CD4-positive, alpha-beta T cell (primary cell): ENCODE results near the gene ACCS. TPM values are rescaled to one million over a fixed set of nuclear protein-coding genes. Genes with fewer than 3 reads are reported as not detected.

Experiments used
- ATAC-seq: fragments of 200-7000 bp; cut with Tn5 transposase; one replicate; pipeline ENCODE4 v1.10.0; 2022; ENCODE audit warnings: mild to moderate bottlenecking; ENCODE audit not compliant: poor library complexity
- CTCF ChIA-PET: fragments of 350-600 bp; sonication (Branson Sonifier 250); formaldehyde crosslinking; loops from one replicate; lab custom pipeline; 2021; ENCODE audit warnings: antibody characterized with exemption, inconsistent platforms; lab: Charles Lee
- POLR2A ChIA-PET: fragments of 350-600 bp; sonication (Branson Sonifier 250); formaldehyde crosslinking; loops from one replicate; lab custom pipeline; 2021; ENCODE audit warnings: antibody characterized with exemption, inconsistent platforms; lab: Charles Lee
- DNase-seq, 14 experiments: peaks; one replicate each; pipeline ENCODE4 v3.0.0-alpha.2; 2013 to 2020; ENCODE audit warnings: mixed read lengths in 2 of 14
- H3K27ac ChIP-seq, 2 donors: one replicate each; pipeline versions ENCODE4 v1.5.1 to v1.7.0; 2013; ENCODE audit warnings: low read length in 2 of 2, low read depth in 1 of 2, mild to moderate bottlenecking in 1 of 2
- H3K27me3 ChIP-seq, 2 experiments: 1 replicate in 1 of 2; 2 replicates in 1 of 2; pipeline versions ENCODE4 v1.6.1 to v1.7.0; 2013; ENCODE audit warnings: low read length in 2 of 2, control low read depth in 1 of 2, mild to moderate bottlenecking in 1 of 2, moderate library complexity in 1 of 2; ENCODE audit not compliant: insufficient read depth in 2 of 2, control insufficient read depth in 1 of 2
- H3K36me3 ChIP-seq: one replicate; pipeline ENCODE4 v1.6.1; 2013; ENCODE audit warnings: low read length, control low read depth; ENCODE audit not compliant: insufficient read depth
- H3K4me1 ChIP-seq: one replicate; pipeline ENCODE4 v1.6.1; 2013; ENCODE audit warnings: low read length, control low read depth; ENCODE audit not compliant: insufficient read depth
- H3K4me3 ChIP-seq: one replicate; pipeline ENCODE4 v1.5.1; 2013; ENCODE audit warnings: mild to moderate bottlenecking, low read length, moderate library complexity
- H3K9me3 ChIP-seq, 2 experiments: 1 replicate in 1 of 2; 2 replicates in 1 of 2; pipeline versions ENCODE4 v1.6.1 to v1.7.0; 2013; ENCODE audit warnings: low read length in 2 of 2, mild to moderate bottlenecking in 2 of 2, control low read depth in 1 of 2, moderate library complexity in 1 of 2; ENCODE audit not compliant: control insufficient read depth in 1 of 2, insufficient read depth in 1 of 2
- H3K27ac Mint-ChIP-seq: one replicate; pipeline ENCODE4 v1.8.0; 2020; ENCODE audit warnings: mixed read lengths
- H3K27me3 Mint-ChIP-seq: one replicate; pipeline ENCODE4 v1.8.0; 2021; ENCODE audit warnings: mixed read lengths
- H3K36me3 Mint-ChIP-seq: one replicate; pipeline ENCODE4 v1.8.0; 2021; ENCODE audit warnings: low read depth, mixed read lengths
- H3K4me1 Mint-ChIP-seq: one replicate; pipeline ENCODE4 v1.8.0; 2021; ENCODE audit warnings: low read depth, mixed read lengths
- H3K4me3 Mint-ChIP-seq: one replicate; pipeline ENCODE4 v1.8.0; 2020; ENCODE audit warnings: mild to moderate bottlenecking, mixed read lengths
- H3K9me3 Mint-ChIP-seq: one replicate; pipeline ENCODE4 v1.8.0; 2020; ENCODE audit warnings: mixed read lengths
- intact Hi-C, 2 experiments: fragments of 100-400 bp; cut with DNase I in 1 of 2; cut with micrococcal nuclease in 1 of 2; formaldehyde crosslinking; loops; one replicate each; pipeline versions ENCODE4 v1.15.1 to v1.9.0; 2023 to 2025; cut with DNase I, micrococcal nuclease
- total RNA-seq, 174 experiments: library from RNA in 2 of 174; stranded (reverse) in 2 of 174; gene quantifications; one replicate each; pipeline ENCODE4 v1.2.3 and lab custom pipeline; 2021 to 2026
- TF ChIP-seq, protein P1 (sequence below): fragments of 200-600 bp; IDR thresholded peaks from one replicate; pipeline ENCODE4 v1.8.0; 2022; ENCODE audit warnings: antibody characterized with exemption, mild to moderate bottlenecking

ACCS gene
- total RNA-seq, 2 experiments from 2014 or later: 17.7 to 18.7 TPM

- Mint-ChIP-seq H3K36me3 (no peaks in the 10 kb centered on the region), H3K4me1 (no peaks in the 10 kb centered on the region), H3K27ac (no peak overlapping the region), H3K9me3 (peaks cover 19% of the 10 kb centered on the region), H3K4me3 (no peak overlapping the region), H3K27me3 (peaks cover 50% of the 10 kb centered on the region)
- ChIA-PET POLR2A (no interaction called here), CTCF (no interaction called here)
- TF ChIP-seq, protein P1, sequence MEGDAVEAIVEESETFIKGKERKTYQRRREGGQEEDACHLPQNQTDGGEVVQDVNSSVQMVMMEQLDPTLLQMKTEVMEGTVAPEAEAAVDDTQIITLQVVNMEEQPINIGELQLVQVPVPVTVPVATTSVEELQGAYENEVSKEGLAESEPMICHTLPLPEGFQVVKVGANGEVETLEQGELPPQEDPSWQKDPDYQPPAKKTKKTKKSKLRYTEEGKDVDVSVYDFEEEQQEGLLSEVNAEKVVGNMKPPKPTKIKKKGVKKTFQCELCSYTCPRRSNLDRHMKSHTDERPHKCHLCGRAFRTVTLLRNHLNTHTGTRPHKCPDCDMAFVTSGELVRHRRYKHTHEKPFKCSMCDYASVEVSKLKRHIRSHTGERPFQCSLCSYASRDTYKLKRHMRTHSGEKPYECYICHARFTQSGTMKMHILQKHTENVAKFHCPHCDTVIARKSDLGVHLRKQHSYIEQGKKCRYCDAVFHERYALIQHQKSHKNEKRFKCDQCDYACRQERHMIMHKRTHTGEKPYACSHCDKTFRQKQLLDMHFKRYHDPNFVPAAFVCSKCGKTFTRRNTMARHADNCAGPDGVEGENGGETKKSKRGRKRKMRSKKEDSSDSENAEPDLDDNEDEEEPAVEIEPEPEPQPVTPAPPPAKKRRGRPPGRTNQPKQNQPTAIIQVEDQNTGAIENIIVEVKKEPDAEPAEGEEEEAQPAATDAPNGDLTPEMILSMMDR: no peak
- Histone ChIP-seq H3K36me3 (no peaks in the 10 kb centered on the region), H3K27me3 (peaks cover 0 to 5% of the 10 kb centered on the region in 2 experiments), H3K27ac (no peak overlapping the region), H3K9me3 (peaks cover 0 to 4% of the 10 kb centered on the region in 2 experiments), H3K4me1 (no peaks in the 10 kb centered on the region), H3K4me3 (no peak overlapping the region)
- DNase-seq (no peak), ATAC-seq (no peak)
- intact Hi-C loops: no loop called here
Measured at GRCh38 chr11:44024977-44025376, 41.1 kb upstream of the ACCS start.

DNA sequence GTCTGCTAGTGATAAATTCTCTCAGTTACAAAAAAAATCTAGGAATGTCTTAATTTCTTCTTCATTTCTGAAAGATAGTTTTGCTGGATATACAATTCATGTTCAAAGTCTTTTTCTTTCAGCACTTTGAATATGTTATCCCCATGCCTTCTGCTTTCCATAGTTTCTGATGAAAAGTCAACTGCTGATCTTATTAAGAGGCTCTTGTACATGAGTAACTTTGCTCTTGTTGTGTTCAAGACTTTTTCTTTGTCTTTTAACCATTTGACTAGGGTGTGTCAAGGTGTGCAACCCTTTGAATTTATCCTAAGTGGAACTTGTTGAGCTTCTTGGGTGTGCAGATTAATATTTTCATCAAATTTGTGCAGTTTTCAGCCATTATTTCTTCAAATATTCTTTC, 40.3 kb upstream of the ACCS start:
- peaks cover 53% of the 10 kb centered on the region for H3K27me3 Mint-ChIP-seq
- intact Hi-C loops: no loop called here

DNA sequence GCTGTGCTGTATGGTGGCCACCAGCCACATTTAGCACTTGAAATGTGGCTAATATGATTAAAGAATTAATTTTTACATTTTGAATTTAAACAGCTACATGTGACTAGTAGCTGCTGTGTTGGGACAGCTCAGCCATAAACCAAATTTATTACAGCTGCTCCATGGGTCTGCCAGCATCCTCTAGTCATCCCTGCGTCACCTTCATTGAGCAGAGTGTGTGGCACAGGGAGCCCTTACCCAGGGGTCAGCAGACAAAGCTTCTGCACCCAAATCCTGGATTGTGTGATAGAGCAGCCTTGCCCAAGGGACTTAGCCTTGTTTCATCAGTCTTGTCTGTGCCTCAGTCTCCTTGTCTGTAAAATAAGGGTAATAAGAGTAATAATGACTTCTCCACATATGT, 37.7 kb upstream of the ACCS start:
- Histone ChIP-seq H3K9me3 (peaks cover 0 to 4% of the 10 kb centered on the region in 2 experiments), H3K4me3 (no peak overlapping the region), H3K27ac (no peak overlapping the region), H3K27me3 (peaks cover 4 to 14% of the 10 kb centered on the region in 2 experiments), H3K36me3 (no peaks in the 10 kb centered on the region), H3K4me1 (no peaks in the 10 kb centered on the region)
- TF ChIP-seq, protein P1: no peak
- Mint-ChIP-seq H3K36me3 (no peaks in the 10 kb centered on the region), H3K4me1 (no peaks in the 10 kb centered on the region), H3K27me3 (peaks cover 60% of the 10 kb centered on the region), H3K4me3 (no peak overlapping the region), H3K9me3 (peaks cover 7% of the 10 kb centered on the region), H3K27ac (no peak overlapping the region)
- ChIA-PET CTCF (no interaction called here), POLR2A (no interaction called here)
- ATAC-seq (no peak), DNase-seq (no peak)
- intact Hi-C loops: no loop called here

More for the DNA sequence above, 40.3 kb upstream of the ACCS start:
- Mint-ChIP-seq H3K9me3 (peaks cover 19% of the 10 kb centered on the region), H3K36me3 (no peaks in the 10 kb centered on the region), H3K4me1 (no peaks in the 10 kb centered on the region), H3K4me3 (no peak overlapping the region), H3K27ac (no peak overlapping the region)
- Histone ChIP-seq H3K4me1 (no peaks in the 10 kb centered on the region), H3K4me3 (no peak overlapping the region), H3K9me3 (peaks cover 0 to 4% of the 10 kb centered on the region in 2 experiments), H3K27ac (no peak overlapping the region), H3K36me3 (no peaks in the 10 kb centered on the region), H3K27me3 (peaks cover 0 to 7% of the 10 kb centered on the region in 2 experiments)
- no peak for DNase-seq
- ChIA-PET POLR2A (no interaction called here), CTCF (interaction anchor here (0.6 kb wide), 1 partner anchor 23 kb away, joined by 4 read pairs; no protein-coding TSS in a partner anchor)
- TF ChIP-seq, protein P1: no peak
- no peak for ATAC-seq
